Thyroid gland (tissue), 4 donors: ENCODE results near the gene DIRAS1.

Experiments used
- POLR2A ChIP-seq, 2 donors: fragments of 450-650 bp; IDR thresholded peaks; one replicate each; pipeline ENCODE4 v1.6.1; 2017; ENCODE audit warnings: antibody characterized with exemption in 2 of 2, mild to moderate bottlenecking in 2 of 2, moderate library complexity in 1 of 2
- TF ChIP-seq, protein P1 (sequence below), 6 experiments: fragments of 200-600 bp in 3 of 6; fragments of 450-650 bp in 3 of 6; sonication (generic) in 3 of 6; IDR thresholded peaks; one replicate each; pipeline ENCODE4 v1.5.1; 2016 to 2019; ENCODE audit warnings: antibody characterized with exemption in 6 of 6, mild to moderate bottlenecking in 2 of 6, inconsistent platforms in 1 of 6, moderate library complexity in 1 of 6

DNA sequence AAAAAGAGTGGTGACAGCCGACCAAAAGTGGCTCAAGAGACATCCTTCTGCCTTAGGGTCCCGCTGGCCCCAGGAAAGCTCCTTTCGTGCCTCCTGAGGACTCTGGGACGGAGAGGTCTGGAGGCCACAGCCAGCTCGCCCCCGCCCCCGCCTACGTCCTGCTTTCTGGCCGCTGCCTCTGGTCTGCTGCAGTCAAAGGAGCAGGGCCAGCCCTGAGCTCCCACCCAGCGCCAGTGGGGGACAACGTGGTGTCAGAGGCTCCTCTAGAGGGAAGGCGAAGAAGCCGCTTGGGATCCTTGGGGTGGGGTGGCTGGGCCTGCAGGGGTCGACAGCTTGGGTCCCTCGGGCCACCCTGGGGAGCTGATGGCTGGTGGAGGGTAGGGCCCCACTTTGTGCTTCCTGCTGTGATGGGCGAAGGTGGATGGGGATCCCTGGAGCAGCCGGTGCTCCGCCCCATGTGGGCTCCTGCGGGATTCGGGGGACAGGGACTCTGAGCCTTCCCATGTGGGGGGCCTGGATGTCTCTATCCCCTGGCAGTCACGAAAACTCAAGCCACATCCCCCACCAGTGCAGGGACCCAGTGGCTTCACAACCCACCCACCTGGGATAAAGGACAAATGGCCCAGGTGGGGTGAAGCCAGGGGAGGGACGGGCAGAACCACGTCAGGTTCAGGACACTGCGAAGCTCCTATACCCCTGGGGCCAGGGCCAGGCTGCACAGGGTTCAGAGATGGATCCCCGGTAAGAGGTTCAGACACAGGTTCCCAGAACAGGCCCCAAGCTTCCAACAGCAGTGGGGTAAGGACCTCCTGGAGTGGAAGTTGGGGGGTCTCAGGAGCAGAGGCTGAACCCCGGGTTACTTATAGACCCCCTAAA lies 9.0 kb upstream of the DIRAS1 start:
- TF ChIP-seq POLR2A (IDR thresholded peaks at IDR 0.05) = no peak
- TF ChIP-seq, protein P1, sequence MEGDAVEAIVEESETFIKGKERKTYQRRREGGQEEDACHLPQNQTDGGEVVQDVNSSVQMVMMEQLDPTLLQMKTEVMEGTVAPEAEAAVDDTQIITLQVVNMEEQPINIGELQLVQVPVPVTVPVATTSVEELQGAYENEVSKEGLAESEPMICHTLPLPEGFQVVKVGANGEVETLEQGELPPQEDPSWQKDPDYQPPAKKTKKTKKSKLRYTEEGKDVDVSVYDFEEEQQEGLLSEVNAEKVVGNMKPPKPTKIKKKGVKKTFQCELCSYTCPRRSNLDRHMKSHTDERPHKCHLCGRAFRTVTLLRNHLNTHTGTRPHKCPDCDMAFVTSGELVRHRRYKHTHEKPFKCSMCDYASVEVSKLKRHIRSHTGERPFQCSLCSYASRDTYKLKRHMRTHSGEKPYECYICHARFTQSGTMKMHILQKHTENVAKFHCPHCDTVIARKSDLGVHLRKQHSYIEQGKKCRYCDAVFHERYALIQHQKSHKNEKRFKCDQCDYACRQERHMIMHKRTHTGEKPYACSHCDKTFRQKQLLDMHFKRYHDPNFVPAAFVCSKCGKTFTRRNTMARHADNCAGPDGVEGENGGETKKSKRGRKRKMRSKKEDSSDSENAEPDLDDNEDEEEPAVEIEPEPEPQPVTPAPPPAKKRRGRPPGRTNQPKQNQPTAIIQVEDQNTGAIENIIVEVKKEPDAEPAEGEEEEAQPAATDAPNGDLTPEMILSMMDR (IDR thresholded peaks at IDR 0.05) = no peak
